Measurements from ENCODE around the gene LUZP1. TPM values are rescaled to one million over a fixed set of nuclear protein-coding genes. Genes with fewer than 3 reads are reported as not detected.
"Not testable (repeated sequence)": the region's sequence is repeated elsewhere in the genome, so short reads cannot be mapped to it uniquely, and the experiment has no call there.

The LUZP1 gene
- total RNA-seq, 1 donor from 2014 or later: 10.8 TPM

DNA sequence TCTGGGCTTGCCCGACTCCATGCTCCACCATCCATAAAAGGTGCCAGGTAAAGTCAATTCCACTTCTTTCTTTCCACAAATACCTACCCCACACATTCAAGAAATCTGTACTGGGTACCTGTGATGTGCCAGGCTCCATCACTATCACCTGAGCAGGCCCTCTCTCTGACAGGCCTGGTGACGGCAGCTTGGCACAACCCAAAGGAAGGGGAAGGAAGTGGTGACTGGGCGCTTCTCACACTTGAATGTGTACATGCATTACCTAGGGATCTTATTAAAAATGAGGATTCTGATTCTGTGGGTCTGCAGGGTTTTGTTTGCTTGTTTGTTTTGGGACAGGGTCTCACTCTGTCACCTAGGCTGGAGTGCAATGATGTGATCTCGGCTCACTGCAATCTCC is 41.1 kb upstream of the LUZP1 start:
- Mint-ChIP-seq H3K4me3 (no peak overlapping the region), H3K9me3 (no peaks in the 10 kb centered on the region), H3K27ac (no peak overlapping the region), H3K36me3 (ENCODE audit: low read depth) (no peaks in the 10 kb centered on the region), H3K27me3 (peaks cover 39% of the 10 kb centered on the region), H3K4me1 (no peaks in the 10 kb centered on the region)
- DNase-seq (no peak), ATAC-seq (ENCODE audit: low read depth) (no peak)
- TF ChIP-seq CTCF (IDR thresholded peaks at IDR 0.05): no peak
- ChIA-PET CTCF (no interaction called here), POLR2A (no interaction called here)
- intact Hi-C loops (cut with micrococcal nuclease): loop anchor here (10.0 kb wide), 1 partner anchor 455 kb away; no protein-coding TSS in a partner anchor

DNA sequence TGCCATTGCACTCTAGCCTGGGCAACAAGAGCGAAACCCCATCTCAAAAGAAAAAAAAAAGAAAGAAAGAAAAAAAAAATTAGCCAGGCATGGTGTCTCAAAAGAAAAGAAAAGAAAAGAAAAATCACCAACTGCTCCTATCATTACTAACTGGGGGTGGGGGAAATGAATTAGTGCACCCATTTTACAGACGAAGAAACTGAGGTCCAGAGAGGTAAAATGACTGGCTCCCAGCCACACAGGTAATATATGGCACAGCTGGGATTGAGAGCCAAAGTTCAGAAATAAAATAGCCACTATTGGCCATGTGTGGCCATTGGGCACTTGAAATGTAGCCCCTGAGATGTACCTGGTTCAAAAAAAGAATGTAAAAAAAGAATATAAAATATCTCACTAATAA is 39.9 kb upstream of the LUZP1 start:
- H3K4me3 Mint-ChIP-seq: no peak overlapping the region
- H3K9me3 Mint-ChIP-seq: no peaks in the 10 kb centered on the region
- ATAC-seq (ENCODE audit: low read depth) (no peak), DNase-seq (no peak)
- no peak for TF ChIP-seq CTCF (IDR thresholded peaks at IDR 0.05)
- ChIA-PET CTCF (no interaction called here), POLR2A (no interaction called here)
- H3K27me3 Mint-ChIP-seq: peaks cover 29% of the 10 kb centered on the region
- H3K36me3 Mint-ChIP-seq (ENCODE audit: low read depth): no peaks in the 10 kb centered on the region
- H3K27ac Mint-ChIP-seq: no peak overlapping the region
- intact Hi-C loops (cut with micrococcal nuclease): no loop called here
- no peaks in the 10 kb centered on the region for H3K4me1 Mint-ChIP-seq

GRCh38 chr1:23207733-23208132 is 39.1 kb upstream of the LUZP1 start:
- intact Hi-C loops (cut with micrococcal nuclease); ATAC-seq (ENCODE audit: low read depth); H3K27ac Mint-ChIP-seq; POLR2A ChIA-PET; H3K4me3 Mint-ChIP-seq; H3K4me1 Mint-ChIP-seq; DNase-seq; CTCF ChIA-PET; H3K9me3 Mint-ChIP-seq; H3K36me3 Mint-ChIP-seq (ENCODE audit: low read depth): not testable (repeated sequence)
- peaks cover 22% of the 10 kb centered on the region for H3K27me3 Mint-ChIP-seq

DNA sequence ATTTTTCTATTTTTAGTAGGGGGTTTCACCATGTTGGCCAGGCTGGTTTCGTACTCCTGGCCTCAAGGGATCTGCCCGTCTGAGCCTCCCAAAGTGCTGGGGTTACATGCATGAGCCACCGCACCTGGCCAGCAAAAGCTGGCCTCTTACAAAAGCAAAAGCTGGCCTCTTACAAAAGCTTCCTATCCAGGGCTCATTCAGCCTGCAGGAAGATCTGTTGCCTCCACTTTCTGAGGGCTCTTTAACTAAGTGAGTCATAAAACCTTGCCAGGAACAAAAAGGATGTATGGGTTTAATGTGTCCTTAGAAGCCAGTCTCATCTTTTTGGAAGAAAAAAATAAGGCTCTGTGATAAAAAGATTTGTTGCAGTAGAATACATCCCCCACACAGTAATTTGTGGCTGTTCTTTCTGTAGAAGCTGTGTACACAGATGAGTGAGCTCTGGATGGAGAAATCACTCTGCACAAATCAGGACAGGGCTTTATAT is 33.6 kb upstream of the LUZP1 start:
- intact Hi-C loops (cut with micrococcal nuclease): no loop called here
- POLR2A ChIA-PET: no interaction called here
- peaks cover 4% of the 10 kb centered on the region for H3K4me1 Mint-ChIP-seq
- no peak overlapping the region for H3K4me3 Mint-ChIP-seq
- no peak for TF ChIP-seq CTCF (IDR thresholded peaks at IDR 0.05)
- peaks cover 10% of the 10 kb centered on the region for H3K27me3 Mint-ChIP-seq
- DNase-seq (no peak), ATAC-seq (ENCODE audit: low read depth) (no peak)
- H3K27ac Mint-ChIP-seq: no peak overlapping the region
- no peaks in the 10 kb centered on the region for H3K9me3 Mint-ChIP-seq
- no peaks in the 10 kb centered on the region for H3K36me3 Mint-ChIP-seq (ENCODE audit: low read depth)
- CTCF ChIA-PET: no interaction called here

DNA sequence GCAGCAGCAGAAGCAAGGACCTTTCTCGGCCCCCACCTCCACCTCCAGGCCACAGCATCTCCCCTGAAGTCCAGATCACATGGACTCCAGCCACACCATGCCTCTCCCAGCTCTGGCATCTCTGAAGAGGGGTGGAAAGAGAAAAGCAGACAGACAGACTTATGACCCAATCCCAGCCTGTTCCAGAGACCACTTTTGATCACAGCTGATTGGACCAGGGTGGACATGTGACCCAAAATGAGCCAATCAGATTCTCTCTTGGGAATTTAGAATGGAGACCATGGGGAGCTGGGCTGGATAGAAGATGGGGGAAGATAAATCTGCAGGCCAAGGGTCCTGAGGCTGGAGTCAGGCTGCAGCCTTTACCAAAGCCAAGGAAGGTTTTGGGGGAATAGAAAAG is 32.2 kb upstream of the LUZP1 start:
- ChIA-PET CTCF (interaction anchor here (1.2 kb wide), 1 partner anchor 17 kb away, joined by 4 read pairs; no protein-coding TSS in a partner anchor), POLR2A (no interaction called here)
- H3K9me3 Mint-ChIP-seq: no peaks in the 10 kb centered on the region
- H3K27ac Mint-ChIP-seq: no peak overlapping the region
- H3K4me3 Mint-ChIP-seq: no peak overlapping the region
- TF ChIP-seq CTCF (IDR thresholded peaks at IDR 0.05): no peak
- no peaks in the 10 kb centered on the region for H3K36me3 Mint-ChIP-seq (ENCODE audit: low read depth)
- intact Hi-C loops (cut with micrococcal nuclease): no loop called here
- ATAC-seq (ENCODE audit: low read depth): no peak
- H3K4me1 Mint-ChIP-seq: peaks cover 4% of the 10 kb centered on the region
- peaks cover 8% of the 10 kb centered on the region for H3K27me3 Mint-ChIP-seq
- DNase-seq: no peak

DNA sequence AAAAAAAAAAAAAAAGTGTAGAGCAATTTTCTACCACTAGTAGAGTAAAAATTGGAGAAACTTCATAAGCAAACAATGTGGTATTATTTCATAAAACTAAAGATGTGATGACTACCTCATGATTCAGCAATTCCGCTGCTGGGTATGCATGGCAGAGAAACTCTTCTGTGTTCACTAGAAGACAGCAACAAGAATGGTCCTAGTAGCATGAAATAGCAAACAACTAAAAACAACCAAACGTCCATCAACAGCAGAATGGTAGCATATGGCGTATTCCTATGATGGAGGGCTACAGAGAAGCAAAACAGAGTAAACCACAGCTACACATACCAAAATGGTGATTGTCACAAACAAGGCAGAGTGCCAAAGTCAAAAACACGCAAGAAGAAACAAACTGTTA is 29.7 kb upstream of the LUZP1 start:
- intact Hi-C loops (cut with micrococcal nuclease): no loop called here
- ChIA-PET CTCF (interaction anchor here (1.7 kb wide), 1 partner anchor 13 kb away, joined by 8 read pairs; no protein-coding TSS in a partner anchor), POLR2A (interaction anchor here (0.7 kb wide), 1 partner anchor 85 kb away, joined by 5 read pairs; no protein-coding TSS in a partner anchor)
- no peak for ATAC-seq (ENCODE audit: low read depth)
- TF ChIP-seq CTCF (IDR thresholded peaks at IDR 0.05): no peak
- Mint-ChIP-seq H3K4me3 (no peak overlapping the region), H3K27ac (no peak overlapping the region), H3K4me1 (peaks cover 4% of the 10 kb centered on the region), H3K27me3 (peaks cover 10% of the 10 kb centered on the region), H3K36me3 (ENCODE audit: low read depth) (no peaks in the 10 kb centered on the region), H3K9me3 (no peaks in the 10 kb centered on the region)
- DNase-seq: no peak
